HepG2 (cell line): ENCODE data around the gene FBXO2.

ENCODE experiments used
- AFF4 ChIP-seq: sonication (generic); formaldehyde crosslinking; IDR thresholded peaks from 2 replicates; pipeline ENCODE4 v1.4.0; 2020; ENCODE audit warnings: missing genetic modification reagents
- CTCF ChIP-seq: sonication (generic); formaldehyde crosslinking; IDR thresholded peaks from 2 replicates; pipeline ENCODE4 v1.5.0; 2020; ENCODE audit warnings: mild to moderate bottlenecking, missing genetic modification reagents, moderate library complexity
- ELF1 ChIP-seq: sonication (generic); formaldehyde crosslinking; IDR thresholded peaks from 2 replicates; pipeline ENCODE4 v1.4.0; 2020; ENCODE audit warnings: missing genetic modification reagents
- EP300 ChIP-seq, 3 experiments: sonication (generic) in 1 of 3; formaldehyde crosslinking in 1 of 3; IDR thresholded peaks; 2 replicates each; pipeline versions ENCODE4 v1.5.1 to v1.6.1; 2011 to 2020; ENCODE audit warnings: low read depth in 2 of 3, low read length in 2 of 3, borderline replicate concordance in 1 of 3, improper control_type of control experiment in 1 of 3, mild to moderate bottlenecking in 1 of 3, missing genetic modification reagents in 1 of 3, moderate library complexity in 1 of 3
- FOSL1 ChIP-seq: sonication (generic); formaldehyde crosslinking; IDR thresholded peaks from 2 replicates; pipeline ENCODE4 v1.9.0; 2021; ENCODE audit warnings: missing genetic modification reagents, borderline replicate concordance
- JUN ChIP-seq: sonication (generic); formaldehyde crosslinking; IDR thresholded peaks from 2 replicates; pipeline ENCODE4 v1.4.0; 2020; ENCODE audit warnings: mild to moderate bottlenecking, missing genetic modification reagents
- KLF15 ChIP-seq: sonication (generic); formaldehyde crosslinking; IDR thresholded peaks from 2 replicates; pipeline ENCODE4 v1.8.1; 2023; ENCODE audit warnings: borderline replicate concordance, mild to moderate bottlenecking, inconsistent platforms, missing genetic modification reagents, mixed read lengths
- NFE2L1 ChIP-seq: sonication (generic); formaldehyde crosslinking; IDR thresholded peaks from 2 replicates; pipeline ENCODE4 v1.4.0; 2020; ENCODE audit warnings: missing genetic modification reagents, mild to moderate bottlenecking, borderline replicate concordance
- PHB2 ChIP-seq: fragments of 450-650 bp; IDR thresholded peaks from 2 replicates; pipeline ENCODE4 v1.6.1; 2018; ENCODE audit not compliant: partially characterized antibody
- POLR2A ChIP-seq, 2 experiments: IDR thresholded peaks; 2 replicates each; pipeline ENCODE4 v1.6.1; 2011; ENCODE audit warnings: low read depth in 2 of 2, low read length in 2 of 2, mild to moderate bottlenecking in 1 of 2, moderate library complexity in 1 of 2; ENCODE audit not compliant: insufficient read depth in 1 of 2
- SP140L ChIP-seq: sonication (generic); formaldehyde crosslinking; IDR thresholded peaks from 2 replicates; pipeline ENCODE4 v1.4.0; 2020; ENCODE audit warnings: missing genetic modification reagents, borderline replicate concordance
- ZNF121 ChIP-seq: sonication (generic); formaldehyde crosslinking; IDR thresholded peaks from 2 replicates; pipeline ENCODE4 v1.5.0; 2020; ENCODE audit warnings: mild to moderate bottlenecking, missing genetic modification reagents
- ZNF891 ChIP-seq: sonication (generic); formaldehyde crosslinking; IDR thresholded peaks from 2 replicates; pipeline ENCODE4 v1.5.0; 2020; ENCODE audit warnings: mild to moderate bottlenecking, missing genetic modification reagents
- TF ChIP-seq, protein P1 (sequence below): sonication (generic); formaldehyde crosslinking; IDR thresholded peaks from 2 replicates; pipeline ENCODE4 v1.4.0; 2020; ENCODE audit warnings: missing genetic modification reagents

DNA sequence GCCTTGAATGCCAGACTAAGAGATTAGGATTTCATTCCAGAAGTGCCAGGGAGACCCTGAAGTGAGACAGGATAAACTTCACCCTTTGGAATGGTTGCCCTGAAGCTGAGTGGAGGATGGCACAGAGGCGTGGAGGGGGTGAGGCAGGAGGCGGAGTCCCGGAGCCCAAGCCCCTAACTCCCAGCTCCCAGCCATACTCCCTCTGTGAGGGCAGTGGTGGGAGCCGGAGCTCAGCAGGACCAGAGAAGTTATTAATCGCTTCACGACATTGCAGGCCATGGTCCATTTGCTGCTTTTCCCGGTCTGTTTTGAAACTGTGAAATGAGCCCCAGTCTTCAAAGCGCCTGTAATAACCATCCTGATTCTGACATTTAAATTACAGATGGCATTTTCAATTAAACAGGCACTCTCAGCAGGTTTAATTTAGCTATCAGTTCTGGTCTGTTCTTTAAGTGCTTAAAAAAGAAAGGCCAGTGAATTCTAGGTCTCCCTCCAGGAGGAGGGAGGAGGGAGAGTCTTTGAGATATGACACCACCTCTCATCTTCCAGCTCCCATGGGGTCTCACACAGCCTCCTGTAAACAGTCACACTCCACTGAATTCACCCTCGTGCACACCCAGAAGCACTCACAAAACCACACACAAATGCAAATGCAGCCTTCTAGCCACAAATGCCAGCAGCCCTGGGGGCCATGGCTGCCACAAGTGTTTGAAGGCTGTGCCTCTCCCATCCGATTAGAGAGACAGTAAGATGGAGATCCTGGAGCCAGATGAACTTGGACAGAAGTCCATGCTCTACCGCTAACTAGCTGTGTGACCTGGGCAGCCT lies 19.6 kb downstream of the FBXO2 start:
- no peak for TF ChIP-seq ZNF891 (CRISPR knock-in tag)
- TF ChIP-seq FOSL1: no peak
- TF ChIP-seq SP140L: no peak
- no peak for TF ChIP-seq ELF1
- TF ChIP-seq PHB2: no peak
- TF ChIP-seq NFE2L1 (CRISPR knock-in tag): no peak
- TF ChIP-seq KLF15: no peak
- no peak for TF ChIP-seq ZNF121 (CRISPR knock-in tag)
- TF ChIP-seq CTCF: no peak
- TF ChIP-seq EP300 (IDR thresholded peaks at IDR 0.05; ENCODE audit: low read depth in 2 of 2, low read length in 2 of 2): no peak
- TF ChIP-seq EP300 (CRISPR knock-in tag; IDR thresholded peaks at IDR 0.05; ENCODE audit: borderline replicate concordance): no peak
- TF ChIP-seq AFF4: no peak
- no peak for TF ChIP-seq POLR2A (IDR thresholded peaks at IDR 0.05; ENCODE audit: insufficient read depth in 1 of 2, low read depth in 2 of 2, low read length in 2 of 2)
- TF ChIP-seq, protein P1, sequence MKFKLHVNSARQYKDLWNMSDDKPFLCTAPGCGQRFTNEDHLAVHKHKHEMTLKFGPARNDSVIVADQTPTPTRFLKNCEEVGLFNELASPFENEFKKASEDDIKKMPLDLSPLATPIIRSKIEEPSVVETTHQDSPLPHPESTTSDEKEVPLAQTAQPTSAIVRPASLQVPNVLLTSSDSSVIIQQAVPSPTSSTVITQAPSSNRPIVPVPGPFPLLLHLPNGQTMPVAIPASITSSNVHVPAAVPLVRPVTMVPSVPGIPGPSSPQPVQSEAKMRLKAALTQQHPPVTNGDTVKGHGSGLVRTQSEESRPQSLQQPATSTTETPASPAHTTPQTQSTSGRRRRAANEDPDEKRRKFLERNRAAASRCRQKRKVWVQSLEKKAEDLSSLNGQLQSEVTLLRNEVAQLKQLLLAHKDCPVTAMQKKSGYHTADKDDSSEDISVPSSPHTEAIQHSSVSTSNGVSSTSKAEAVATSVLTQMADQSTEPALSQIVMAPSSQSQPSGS (CRISPR knock-in tag): no peak
- TF ChIP-seq JUN (CRISPR knock-in tag): no peak
